GM18858 (cell line): ENCODE results near the gene PSD4.

Source experiments
- ATAC-seq: cut with Tn5 transposase; IDR thresholded peaks from one replicate; pipeline ENCODE4 v1.9.1; 2021; ENCODE audit not compliant: unreplicated experiment

PSD4 gene

DNA sequence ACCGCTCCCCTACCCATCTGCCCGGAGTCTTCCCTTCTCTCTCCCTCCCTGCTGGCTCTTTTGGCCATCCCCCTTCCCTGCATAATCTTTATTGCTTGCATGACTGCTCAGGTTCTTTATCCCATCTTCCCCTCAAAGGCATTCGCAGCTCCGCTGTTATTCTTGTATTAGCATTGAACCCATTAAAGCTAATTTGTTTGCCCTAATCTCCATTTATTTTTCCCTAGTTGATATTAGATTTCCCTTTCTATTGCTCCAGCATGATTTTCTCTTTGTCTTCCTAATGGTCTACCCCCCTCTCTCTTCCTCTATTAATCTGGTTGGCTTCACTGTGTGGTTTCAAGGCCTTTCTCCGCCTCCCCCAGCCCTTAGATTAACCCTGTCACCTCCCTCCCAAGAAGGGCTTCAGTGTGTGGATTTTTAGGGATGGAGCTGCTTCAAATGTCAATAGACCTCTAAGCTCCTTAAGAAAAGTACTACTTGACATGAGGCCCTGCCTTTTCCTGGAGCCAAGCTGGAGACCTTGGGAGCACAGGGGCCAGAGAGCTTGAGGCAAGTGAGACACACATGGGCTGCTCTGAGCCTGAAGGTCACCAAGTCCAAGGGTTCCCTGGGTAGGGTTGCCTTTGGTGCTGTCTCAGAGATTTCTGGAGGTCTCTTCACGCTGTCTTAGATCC lies 84.8 kb downstream of the PSD4 start:
- ATAC-seq = no peak
